Measurements from ENCODE around the gene RCOR3. TPM values are rescaled to one million over a fixed set of nuclear protein-coding genes. Genes with fewer than 3 reads are reported as not detected.

RCOR3 gene
- total RNA-seq, 1 donor from 2014 or later, result 14.2 TPM

DNA sequence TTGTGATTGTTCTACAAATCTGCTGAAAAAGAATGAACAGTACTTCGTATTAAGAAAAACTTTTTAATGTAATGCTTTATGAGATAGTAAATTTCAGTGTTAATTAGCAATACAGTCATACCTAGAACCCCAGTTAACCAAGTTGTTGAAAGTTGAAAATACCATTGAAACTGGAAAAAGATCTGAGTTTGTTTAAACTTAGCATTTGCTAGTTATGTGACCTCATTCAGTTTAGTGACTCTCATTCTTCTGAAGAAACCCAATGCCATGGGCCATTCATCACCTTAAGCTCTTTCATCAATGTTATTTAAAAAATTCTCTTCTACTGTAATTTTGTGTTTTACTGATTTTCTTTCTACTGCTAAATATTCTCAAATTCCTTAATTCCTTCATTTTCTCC is 20.2 kb downstream of the RCOR3 start:
- TF ChIP-seq, protein P1, sequence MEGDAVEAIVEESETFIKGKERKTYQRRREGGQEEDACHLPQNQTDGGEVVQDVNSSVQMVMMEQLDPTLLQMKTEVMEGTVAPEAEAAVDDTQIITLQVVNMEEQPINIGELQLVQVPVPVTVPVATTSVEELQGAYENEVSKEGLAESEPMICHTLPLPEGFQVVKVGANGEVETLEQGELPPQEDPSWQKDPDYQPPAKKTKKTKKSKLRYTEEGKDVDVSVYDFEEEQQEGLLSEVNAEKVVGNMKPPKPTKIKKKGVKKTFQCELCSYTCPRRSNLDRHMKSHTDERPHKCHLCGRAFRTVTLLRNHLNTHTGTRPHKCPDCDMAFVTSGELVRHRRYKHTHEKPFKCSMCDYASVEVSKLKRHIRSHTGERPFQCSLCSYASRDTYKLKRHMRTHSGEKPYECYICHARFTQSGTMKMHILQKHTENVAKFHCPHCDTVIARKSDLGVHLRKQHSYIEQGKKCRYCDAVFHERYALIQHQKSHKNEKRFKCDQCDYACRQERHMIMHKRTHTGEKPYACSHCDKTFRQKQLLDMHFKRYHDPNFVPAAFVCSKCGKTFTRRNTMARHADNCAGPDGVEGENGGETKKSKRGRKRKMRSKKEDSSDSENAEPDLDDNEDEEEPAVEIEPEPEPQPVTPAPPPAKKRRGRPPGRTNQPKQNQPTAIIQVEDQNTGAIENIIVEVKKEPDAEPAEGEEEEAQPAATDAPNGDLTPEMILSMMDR (conservative IDR thresholded peaks at IDR 0.05; ENCODE audit: low read depth, low read length), result no peak
- H3K4me3 ChIP-seq (ENCODE audit: low read depth, low read length), result no peak overlapping the region

DNA sequence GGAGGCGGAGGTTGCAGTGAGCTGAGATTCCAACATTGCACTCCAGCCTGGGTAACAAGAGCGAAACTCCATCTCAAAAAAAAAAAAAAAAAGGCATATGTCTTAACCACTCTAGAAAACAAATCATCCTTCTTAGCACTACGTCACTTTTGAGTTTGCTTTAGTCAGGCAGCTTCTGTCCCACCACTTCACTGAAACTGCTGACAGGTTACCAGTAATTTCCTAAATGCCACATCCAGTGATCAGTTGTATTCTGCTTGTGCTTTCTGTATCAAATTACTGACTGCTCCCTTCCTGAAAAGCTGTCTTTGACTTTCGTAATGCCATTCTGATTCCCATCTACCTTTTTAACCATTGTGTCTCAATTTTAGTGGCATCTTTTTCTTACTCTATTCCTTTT is 21.7 kb downstream of the RCOR3 start:
- DNase-seq (ENCODE audit: low read depth), result no peak
- TF ChIP-seq, protein P1 (conservative IDR thresholded peaks at IDR 0.05; ENCODE audit: low read depth, low read length), result no peak
- no peak overlapping the region for H3K4me3 ChIP-seq (ENCODE audit: low read depth, low read length)

More for the DNA sequence above, 20.2 kb downstream of the RCOR3 start:
- DNase-seq (ENCODE audit: low read depth), result no peak

DNA sequence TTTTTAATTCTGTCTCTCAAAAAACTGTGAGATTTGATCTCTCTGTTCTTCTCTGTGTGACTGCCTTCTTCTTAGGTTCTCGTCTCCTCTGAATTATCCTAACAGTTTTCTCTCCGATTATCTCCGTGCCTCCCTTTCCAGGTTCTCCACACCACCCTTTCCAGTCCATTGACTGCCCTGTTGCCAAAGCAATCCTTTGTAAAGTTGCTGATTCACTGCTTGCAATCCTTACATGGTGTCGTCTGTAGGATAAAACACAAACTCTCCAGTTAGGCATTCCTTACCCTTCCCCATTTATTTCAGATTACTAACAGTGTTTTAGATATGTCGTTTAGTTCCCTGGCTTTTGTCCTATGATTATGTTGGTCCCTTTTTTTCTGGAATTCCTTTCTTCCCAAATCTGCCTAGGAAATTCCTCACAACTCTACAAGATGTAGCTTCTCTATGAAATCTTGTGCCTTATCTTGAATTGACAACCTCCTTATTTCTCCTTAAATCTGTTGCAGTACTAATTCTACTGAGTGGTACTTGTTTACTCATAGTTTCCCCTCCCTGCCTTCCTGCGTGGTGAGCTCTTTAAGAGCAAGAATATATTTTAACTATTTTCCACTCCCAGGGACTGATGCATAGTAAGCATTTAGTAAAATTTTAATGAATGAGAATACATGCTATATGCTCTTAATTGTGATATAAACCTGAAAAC is 22.3 kb downstream of the RCOR3 start:
- TF ChIP-seq, protein P1 (conservative IDR thresholded peaks at IDR 0.05; ENCODE audit: low read depth, low read length), result no peak
- DNase-seq (ENCODE audit: low read depth), result no peak
- no peak overlapping the region for H3K4me3 ChIP-seq (ENCODE audit: low read depth, low read length)

DNA sequence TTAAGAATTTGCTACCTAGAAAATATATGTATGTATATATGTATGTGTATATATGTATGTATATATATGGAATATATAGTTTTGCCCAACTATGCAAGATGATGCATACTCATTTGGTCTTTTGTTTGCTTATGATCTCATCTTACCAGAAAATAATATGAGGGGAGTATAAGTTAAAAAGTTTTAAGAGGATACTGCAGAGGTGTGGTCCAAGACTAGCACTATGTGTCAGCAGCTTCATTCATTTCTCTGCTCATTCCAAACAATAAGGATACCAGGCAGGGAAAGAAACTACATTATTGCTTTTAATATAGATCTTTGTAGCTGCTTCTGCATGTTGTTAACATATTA is 22.8 kb downstream of the RCOR3 start:
- TF ChIP-seq, protein P1 (conservative IDR thresholded peaks at IDR 0.05; ENCODE audit: low read depth, low read length), result no peak
- no peak overlapping the region for H3K4me3 ChIP-seq (ENCODE audit: low read depth, low read length)
- no peak for DNase-seq (ENCODE audit: low read depth)

DNA sequence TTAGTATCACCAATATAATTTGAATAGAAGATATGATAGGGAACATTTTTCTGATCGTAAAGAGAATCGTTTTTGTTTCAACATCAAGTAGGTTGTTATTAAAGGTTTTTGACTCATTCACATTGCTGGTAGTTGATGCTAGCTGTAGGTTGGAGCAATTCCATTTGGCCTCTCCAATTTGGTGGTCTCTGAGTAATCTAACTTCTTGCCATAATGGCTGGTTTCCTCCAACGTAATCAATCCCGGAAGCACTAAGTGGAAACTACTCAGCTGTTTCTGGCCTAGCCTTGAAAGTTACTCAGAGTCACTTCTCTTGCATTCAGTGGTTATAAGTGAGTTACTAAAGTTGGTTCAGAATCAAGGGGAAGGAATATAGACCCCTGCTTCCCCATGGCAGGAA is 26.0 kb downstream of the RCOR3 start:
- TF ChIP-seq, protein P1 (conservative IDR thresholded peaks at IDR 0.05; ENCODE audit: low read depth, low read length), result no peak
- no peak overlapping the region for H3K4me3 ChIP-seq (ENCODE audit: low read depth, low read length)
- no peak for DNase-seq (ENCODE audit: low read depth)

DNA sequence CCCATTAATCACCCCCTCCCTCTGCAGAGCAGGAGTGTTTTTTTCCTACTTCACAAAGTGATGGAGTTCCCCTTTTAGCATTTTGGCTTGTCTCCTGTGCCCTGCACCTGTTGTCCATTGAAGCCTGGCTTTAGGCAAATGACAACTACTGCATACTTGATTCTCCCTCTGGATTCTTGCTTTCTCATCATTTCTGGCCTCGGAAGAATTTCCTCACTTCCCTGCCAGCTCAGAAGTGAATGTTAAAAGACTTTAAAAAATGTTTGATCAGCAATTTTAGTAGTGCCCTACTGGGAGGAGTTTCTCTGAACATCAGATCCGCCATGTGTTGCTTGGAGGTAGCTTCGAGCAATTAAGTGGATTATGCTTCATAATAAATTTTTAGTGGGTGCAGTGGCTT is 28.1 kb downstream of the RCOR3 start:
- TF ChIP-seq, protein P1 (conservative IDR thresholded peaks at IDR 0.05; ENCODE audit: low read depth, low read length), result no peak
- H3K4me3 ChIP-seq (ENCODE audit: low read depth, low read length), result no peak overlapping the region
- DNase-seq (ENCODE audit: low read depth), result no peak

DNA sequence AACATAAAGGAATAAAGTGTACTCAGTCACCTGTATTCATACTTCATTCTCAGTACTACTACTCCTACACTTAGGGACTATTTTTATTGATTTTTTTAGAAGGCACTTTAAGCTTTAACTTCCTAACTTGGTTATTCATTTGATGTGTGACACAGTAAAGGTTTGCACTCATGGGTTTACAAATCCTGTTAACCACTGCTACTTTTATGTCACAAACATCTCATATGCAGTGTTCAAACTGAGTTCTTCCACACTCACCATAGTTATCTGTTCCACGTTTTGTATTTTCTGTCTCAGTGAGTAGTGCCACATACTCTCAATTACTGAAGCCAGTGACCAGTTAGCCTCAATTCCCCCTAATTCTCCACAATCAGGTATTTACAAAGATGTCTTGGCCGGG is 33.2 kb downstream of the RCOR3 start:
- no peak for DNase-seq (ENCODE audit: low read depth)
- TF ChIP-seq, protein P1 (conservative IDR thresholded peaks at IDR 0.05; ENCODE audit: low read depth, low read length), result no peak
- no peak overlapping the region for H3K4me3 ChIP-seq (ENCODE audit: low read depth, low read length)
